ENCODE measurements around the gene IL4R.
A peak's percentile ranks its signal among the peaks of the same experiment; 100 is the strongest.

The IL4R gene

DNA sequence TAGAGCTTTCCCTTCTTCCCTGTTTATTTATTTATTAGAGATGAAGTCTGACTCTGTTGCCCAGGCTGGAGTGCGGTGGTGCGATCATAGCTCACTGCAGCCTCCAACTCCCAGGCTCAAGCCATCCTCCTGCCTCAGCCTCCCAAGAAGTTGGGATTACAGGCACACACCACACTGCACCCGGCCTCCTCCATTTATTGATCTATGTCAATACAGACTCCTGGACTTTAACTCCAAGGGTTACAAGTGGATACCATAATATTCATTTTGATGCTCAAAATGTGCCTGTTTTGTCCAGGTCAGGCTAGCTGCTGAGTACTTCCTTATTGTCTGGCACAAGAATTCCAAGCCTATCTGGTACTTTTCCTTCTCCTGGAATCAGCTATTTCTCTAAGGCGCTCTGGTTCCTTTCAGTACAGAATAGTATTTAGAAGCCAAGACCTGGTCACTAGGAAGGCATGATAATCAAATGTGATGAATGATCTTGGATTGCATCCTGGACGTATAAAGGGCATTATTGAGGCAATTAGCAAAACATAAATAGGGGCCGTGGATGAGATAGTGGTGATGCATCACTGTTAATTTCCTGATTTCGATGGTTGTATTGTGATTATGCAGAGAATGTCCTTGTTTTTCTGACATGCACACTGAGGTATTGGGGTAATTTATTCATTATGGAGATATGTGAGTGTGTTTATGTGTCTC lies 21.7 kb downstream of the IL4R start:
- H3K36me3 ChIP-seq: peaks cover 41% of the 10 kb centered on the region
- H3K27ac ChIP-seq: no peak overlapping the region
- H3K4me1 ChIP-seq: peaks cover 19% of the 10 kb centered on the region
- H3K9me3 ChIP-seq: no peaks in the 10 kb centered on the region
- H3K4me3 ChIP-seq: no peak overlapping the region
- no peak overlapping the region for H3K9ac ChIP-seq
- H3K4me2 ChIP-seq: no peak overlapping the region
- H4K20me1 ChIP-seq: no peaks in the 10 kb centered on the region
- TF ChIP-seq Cebpa-rat (IDR thresholded peaks at IDR 0.05): no peak
- H3K27me3 ChIP-seq: no peaks in the 10 kb centered on the region

DNA sequence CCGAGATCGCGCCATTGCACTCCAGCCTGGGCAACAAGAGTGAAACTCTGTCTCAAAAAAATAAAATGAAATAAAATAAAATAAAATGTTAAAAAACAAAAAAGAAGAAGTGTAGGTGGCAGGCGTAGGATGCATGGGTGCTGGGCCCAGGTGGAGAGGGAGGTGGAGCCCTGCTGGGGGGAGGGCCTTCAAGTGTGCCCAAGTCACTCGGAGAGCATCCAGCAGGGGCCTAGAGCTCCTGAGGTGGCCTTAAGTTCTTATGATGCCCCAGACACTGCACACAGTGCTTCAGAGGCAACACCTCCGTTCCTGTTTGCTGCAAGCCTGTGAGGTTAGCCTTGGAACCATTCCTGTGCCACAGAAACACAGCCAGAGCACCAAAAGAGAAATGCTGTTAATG lies 23.2 kb downstream of the IL4R start:
- peaks cover 57% of the 10 kb centered on the region for H3K36me3 ChIP-seq
- no peaks in the 10 kb centered on the region for H3K9me3 ChIP-seq
- H3K4me1 ChIP-seq: peaks cover 6% of the 10 kb centered on the region
- TF ChIP-seq Cebpa-rat (IDR thresholded peaks at IDR 0.05): no peak
- H3K4me3 ChIP-seq: no peak overlapping the region
- H3K27me3 ChIP-seq: no peaks in the 10 kb centered on the region
- H3K9ac ChIP-seq: no peak overlapping the region
- H3K4me2 ChIP-seq: no peak overlapping the region
- no peaks in the 10 kb centered on the region for H4K20me1 ChIP-seq
- H3K27ac ChIP-seq: no peak overlapping the region

DNA sequence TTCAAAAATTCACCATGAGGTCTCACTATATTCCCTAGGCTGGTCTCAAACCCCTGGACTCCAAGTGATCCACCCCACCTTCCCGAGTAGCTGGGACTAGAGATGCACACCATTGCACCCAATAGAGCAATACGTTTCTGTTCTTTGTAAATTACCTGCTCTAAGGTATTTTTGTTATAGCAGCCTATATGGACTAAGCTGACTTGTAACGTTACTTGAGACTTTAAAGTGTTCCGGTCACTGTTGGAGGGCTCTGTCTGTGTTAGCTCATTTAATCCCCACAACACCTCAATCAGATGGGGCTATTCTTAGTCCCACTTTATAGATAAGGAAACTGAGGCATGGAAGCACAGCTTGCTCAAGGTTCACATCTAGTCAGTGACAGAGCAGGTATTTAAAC lies 25.4 kb downstream of the IL4R start:
- no peak overlapping the region for H3K4me3 ChIP-seq
- H3K4me1 ChIP-seq: no peaks in the 10 kb centered on the region
- H3K9ac ChIP-seq: no peak overlapping the region
- H4K20me1 ChIP-seq: no peaks in the 10 kb centered on the region
- TF ChIP-seq Cebpa-rat (IDR thresholded peaks at IDR 0.05): no peak
- H3K9me3 ChIP-seq: no peaks in the 10 kb centered on the region
- no peak overlapping the region for H3K27ac ChIP-seq
- H3K36me3 ChIP-seq: peaks cover 69% of the 10 kb centered on the region
- no peak overlapping the region for H3K4me2 ChIP-seq
- no peaks in the 10 kb centered on the region for H3K27me3 ChIP-seq

DNA sequence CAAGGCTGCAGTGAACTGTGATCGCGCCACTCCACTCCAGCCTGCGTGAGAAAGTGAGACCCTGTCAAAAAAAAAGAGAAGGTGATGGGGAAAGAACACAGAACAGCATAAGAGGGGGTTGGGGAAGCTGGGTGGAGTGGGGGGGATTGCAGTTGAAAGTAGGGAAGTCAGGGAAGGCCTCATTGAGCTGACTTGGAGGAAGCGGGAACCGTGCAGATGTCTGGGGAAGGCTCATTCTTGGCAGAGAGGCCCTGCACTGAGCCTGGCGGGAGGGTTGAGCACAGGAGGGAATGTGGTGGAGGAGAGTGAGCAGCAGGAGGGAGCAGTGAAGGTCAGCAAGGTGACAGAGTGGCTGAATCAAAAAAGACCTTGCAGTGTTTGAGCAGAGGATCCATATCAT lies 26.9 kb downstream of the IL4R start:
- Histone ChIP-seq H3K9me3 (no peaks in the 10 kb centered on the region), H3K4me3 (no peak overlapping the region), H3K9ac (no peak overlapping the region), H3K27ac (no peak overlapping the region), H3K36me3 (peaks cover 67% of the 10 kb centered on the region), H3K4me1 (no peaks in the 10 kb centered on the region), H3K27me3 (no peaks in the 10 kb centered on the region), H4K20me1 (no peaks in the 10 kb centered on the region), H3K4me2 (no peak overlapping the region)
- no peak for TF ChIP-seq Cebpa-rat (IDR thresholded peaks at IDR 0.05)

DNA sequence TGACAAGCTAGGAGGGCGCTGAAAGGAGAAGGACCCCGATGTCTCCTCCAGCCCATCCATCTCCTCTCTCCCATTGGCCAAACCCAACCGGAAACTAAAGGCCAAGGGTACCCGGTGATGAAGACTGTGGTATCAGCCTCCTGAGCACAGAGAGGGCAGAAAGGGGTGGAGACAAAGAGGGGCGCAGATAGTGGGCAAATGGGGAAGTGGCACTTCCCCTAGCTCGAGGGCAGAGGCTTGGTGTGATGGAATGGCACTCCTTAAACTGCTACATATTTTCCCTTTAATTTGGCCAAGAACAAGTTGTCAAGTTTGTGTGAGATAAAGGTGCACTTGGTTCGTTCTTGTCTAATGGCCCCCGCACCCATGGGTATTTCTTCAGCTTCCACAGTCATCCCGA lies 27.8 kb downstream of the IL4R start:
- H3K9ac ChIP-seq: no peak overlapping the region
- peaks cover 70% of the 10 kb centered on the region for H3K36me3 ChIP-seq

DNA sequence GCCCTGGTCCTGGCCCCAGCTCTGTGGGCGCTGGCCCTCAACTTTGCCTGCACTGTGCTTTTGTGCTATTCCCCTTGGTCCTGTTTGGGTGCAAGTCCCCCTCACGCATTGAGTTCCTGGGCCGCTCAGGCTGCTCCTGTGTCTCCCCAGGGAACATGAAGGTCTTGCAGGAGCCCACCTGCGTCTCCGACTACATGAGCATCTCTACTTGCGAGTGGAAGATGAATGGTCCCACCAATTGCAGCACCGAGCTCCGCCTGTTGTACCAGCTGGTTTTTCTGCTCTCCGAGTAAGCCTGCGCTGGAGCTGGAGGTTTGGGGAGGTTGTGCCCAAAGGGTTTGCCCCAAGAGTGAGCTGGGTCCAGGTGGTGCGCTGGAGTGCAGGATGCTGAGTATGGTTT lies 28.2 kb downstream of the IL4R start:
- peaks cover 74% of the 10 kb centered on the region for H3K36me3 ChIP-seq
- H3K4me2 ChIP-seq: no peak overlapping the region
- H4K20me1 ChIP-seq: no peaks in the 10 kb centered on the region

More for the DNA sequence above, 27.8 kb downstream of the IL4R start:
- H4K20me1 ChIP-seq: no peaks in the 10 kb centered on the region
- H3K4me1 ChIP-seq: peaks cover 3% of the 10 kb centered on the region; the same call in 1 of the 2 replicates
- no peak overlapping the region for H3K27ac ChIP-seq
- H3K4me2 ChIP-seq: no peak overlapping the region
- no peak overlapping the region for H3K4me3 ChIP-seq
- H3K9me3 ChIP-seq: no peaks in the 10 kb centered on the region
- TF ChIP-seq Cebpa-rat (IDR thresholded peaks at IDR 0.05): no peak
- no peaks in the 10 kb centered on the region for H3K27me3 ChIP-seq

DNA sequence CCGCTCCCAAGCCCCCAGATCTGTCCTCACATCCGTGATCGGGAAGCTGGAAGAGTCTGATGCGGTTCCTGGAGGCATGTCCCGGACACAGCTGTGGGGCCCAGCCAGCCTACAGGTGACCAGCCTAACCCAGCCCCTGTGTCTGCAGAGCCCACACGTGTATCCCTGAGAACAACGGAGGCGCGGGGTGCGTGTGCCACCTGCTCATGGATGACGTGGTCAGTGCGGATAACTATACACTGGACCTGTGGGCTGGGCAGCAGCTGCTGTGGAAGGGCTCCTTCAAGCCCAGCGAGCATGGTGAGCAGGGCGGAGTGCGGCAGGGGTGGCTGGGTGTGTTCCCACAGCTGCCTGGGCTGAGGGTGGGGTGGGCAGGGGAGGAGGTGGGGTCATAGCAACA lies 30.9 kb downstream of the IL4R start:
- Histone ChIP-seq H3K36me3 (peaks cover 87% of the 10 kb centered on the region), H3K27me3 (no peaks in the 10 kb centered on the region), H3K4me2 (no peak overlapping the region), H3K9me3 (no peaks in the 10 kb centered on the region), H3K9ac (no peak overlapping the region), H3K27ac (no peak overlapping the region), H3K4me1 (peaks cover 8% of the 10 kb centered on the region; the same call in 1 of the 2 replicates), H3K4me3 (no peak overlapping the region), H4K20me1 (no peaks in the 10 kb centered on the region)
- TF ChIP-seq Cebpa-rat (IDR thresholded peaks at IDR 0.05): no peak

More for the DNA sequence above, 28.2 kb downstream of the IL4R start:
- Histone ChIP-seq H3K9ac (no peak overlapping the region), H3K27ac (no peak overlapping the region), H3K27me3 (no peaks in the 10 kb centered on the region), H3K4me3 (no peak overlapping the region), H3K4me1 (peaks cover 7% of the 10 kb centered on the region; the same call in 1 of the 2 replicates), H3K9me3 (no peaks in the 10 kb centered on the region)
- TF ChIP-seq Cebpa-rat (IDR thresholded peaks at IDR 0.05): no peak

DNA sequence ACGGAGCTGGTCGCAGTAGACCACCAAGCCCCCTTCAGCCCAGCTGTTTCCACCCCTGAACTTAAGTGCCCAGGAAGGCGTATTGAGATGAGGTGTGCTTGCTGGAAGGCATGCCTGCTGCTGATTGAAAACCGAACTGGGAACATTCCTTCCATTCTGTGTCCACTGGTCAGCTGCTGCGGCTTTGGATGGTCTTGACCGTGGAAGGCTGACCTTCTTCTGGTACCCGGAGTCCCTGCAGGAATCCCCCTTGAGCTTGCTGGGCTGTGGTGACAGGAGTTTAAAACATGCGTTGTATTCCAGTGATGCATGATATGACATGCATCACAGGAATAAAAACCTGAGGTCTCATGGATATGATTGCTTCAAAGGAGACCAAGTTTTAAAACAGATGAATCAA lies 31.4 kb downstream of the IL4R start:
- Histone ChIP-seq H3K36me3 (peaks cover 85% of the 10 kb centered on the region), H3K4me3 (no peak overlapping the region), H4K20me1 (no peaks in the 10 kb centered on the region), H3K9me3 (no peaks in the 10 kb centered on the region), H3K27ac (no peak overlapping the region), H3K27me3 (no peaks in the 10 kb centered on the region), H3K9ac (no peak overlapping the region), H3K4me1 (peaks cover 8% of the 10 kb centered on the region; the same call in 1 of the 2 replicates), H3K4me2 (no peak overlapping the region)
- no peak for TF ChIP-seq Cebpa-rat (IDR thresholded peaks at IDR 0.05)

DNA sequence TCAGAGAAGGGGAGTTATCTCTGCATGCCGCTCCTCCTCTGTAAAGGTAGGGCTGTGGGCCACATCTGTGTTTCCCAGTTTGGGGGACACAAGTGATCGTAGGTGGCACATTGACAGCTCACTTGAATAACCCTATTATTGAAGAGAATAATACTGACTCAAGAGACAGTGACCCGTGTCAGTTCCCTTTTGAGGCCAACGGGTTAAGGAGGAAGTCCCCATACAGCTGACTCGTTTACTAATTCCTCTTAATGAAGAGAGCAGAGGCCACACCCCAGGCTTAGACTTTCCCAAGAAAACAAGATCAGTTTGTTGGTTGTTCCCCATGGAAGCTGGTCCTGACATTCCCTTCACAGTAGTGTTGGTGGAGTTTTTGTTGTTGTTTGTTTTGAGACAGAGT lies 33.0 kb downstream of the IL4R start:
- H3K9ac ChIP-seq: no peak overlapping the region
- no peaks in the 10 kb centered on the region for H4K20me1 ChIP-seq
- H3K9me3 ChIP-seq: no peaks in the 10 kb centered on the region
- no peak overlapping the region for H3K4me3 ChIP-seq
- peak overlapping the region; percentile 38; the same call in 1 of the 2 replicates for H3K27ac ChIP-seq
- no peaks in the 10 kb centered on the region for H3K27me3 ChIP-seq
- peak overlapping the region; percentile 24; the same call in 1 of the 2 replicates for H3K4me2 ChIP-seq
- peaks cover 8% of the 10 kb centered on the region; the same call in 1 of the 2 replicates for H3K4me1 ChIP-seq
- TF ChIP-seq Cebpa-rat (IDR thresholded peaks at IDR 0.05): no peak
- H3K36me3 ChIP-seq: peaks cover 84% of the 10 kb centered on the region

DNA sequence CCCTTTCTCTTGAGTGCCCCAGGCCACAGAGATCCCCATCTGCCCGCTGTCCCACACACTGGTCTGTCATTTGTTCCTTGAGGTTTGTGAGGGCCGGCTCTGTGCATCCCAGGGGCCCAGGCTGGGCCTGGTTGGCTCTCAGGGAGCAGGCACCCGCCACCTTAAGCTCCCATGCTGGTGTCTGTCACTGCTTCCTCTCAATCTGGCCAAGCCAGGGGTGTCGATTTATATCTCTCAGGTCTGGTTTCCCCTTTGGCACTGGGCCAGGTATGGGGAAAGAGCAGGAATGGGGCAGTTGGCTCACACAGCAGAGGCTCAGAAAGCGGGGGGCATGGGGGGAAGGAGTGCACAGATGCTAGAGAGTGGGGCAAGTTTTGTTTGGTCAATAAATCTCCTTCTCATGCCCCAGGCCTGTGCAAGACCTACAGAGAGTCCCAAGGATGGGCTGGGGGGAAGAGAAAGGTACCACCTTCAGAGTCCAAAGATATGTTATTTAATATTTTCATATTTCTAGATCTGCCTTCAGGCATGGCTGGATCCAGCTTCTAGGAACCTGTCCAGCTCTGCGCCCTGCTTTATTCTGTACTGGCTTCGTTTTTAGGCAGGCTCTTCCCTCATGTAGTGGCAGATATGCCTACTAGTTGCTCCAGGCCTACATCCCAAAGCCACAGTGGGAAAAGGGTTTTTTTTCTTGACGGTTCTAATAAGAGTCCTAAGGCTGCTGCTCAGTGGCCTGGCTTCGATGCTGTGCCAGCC lies 34.3 kb downstream of the IL4R start:
- Histone ChIP-seq H3K27me3 (no peaks in the 10 kb centered on the region), H3K4me2 (no peak overlapping the region), H3K9ac (no peak overlapping the region), H3K4me1 (peaks cover 8% of the 10 kb centered on the region; the same call in 1 of the 2 replicates), H3K27ac (no peak overlapping the region), H3K36me3 (peaks cover 84% of the 10 kb centered on the region), H4K20me1 (no peaks in the 10 kb centered on the region), H3K4me3 (no peak overlapping the region), H3K9me3 (no peaks in the 10 kb centered on the region)
- TF ChIP-seq Cebpa-rat (IDR thresholded peaks at IDR 0.05): no peak

All from BLaER1 (cell line).